ENCODE results near the gene WDR45B. TPM values are rescaled to one million over a fixed set of nuclear protein-coding genes. Genes with fewer than 3 reads are reported as not detected.
"Not testable (repeated sequence)": the region's sequence is repeated elsewhere in the genome, so short reads cannot be mapped to it uniquely, and the experiment has no call there.

The WDR45B gene
- total RNA-seq, 1 donor from 2014 or later = 63.1 TPM

- H3K4me3 Mint-ChIP-seq (ENCODE audit: low read depth) = no peak overlapping the region
- no peaks in the 10 kb centered on the region for H3K27me3 Mint-ChIP-seq (ENCODE audit: low read depth)
- peak overlapping the region; percentile 13 for H3K27ac Mint-ChIP-seq
Measured at GRCh38 chr17:82586576-82587233, 61.5 kb downstream of the WDR45B start.

GRCh38 chr17:82585935-82586575, 62.2 kb downstream of the WDR45B start:
- H3K27ac Mint-ChIP-seq; H3K4me3 Mint-ChIP-seq (ENCODE audit: low read depth); H3K9me3 Mint-ChIP-seq; DNase-seq (ENCODE audit: low spot score); intact Hi-C loops (cut with micrococcal nuclease); H3K4me1 Mint-ChIP-seq (ENCODE audit: low read depth); H3K27me3 Mint-ChIP-seq (ENCODE audit: low read depth): not testable (repeated sequence)
- peaks cover 60% of the 10 kb centered on the region for H3K36me3 Mint-ChIP-seq (ENCODE audit: low read depth)

More at GRCh38 chr17:82586576-82587233, 61.5 kb downstream of the WDR45B start:
- peaks cover 57% of the 10 kb centered on the region for H3K36me3 Mint-ChIP-seq (ENCODE audit: low read depth)
- DNase-seq (ENCODE audit: low spot score) = no peak
- H3K4me1 Mint-ChIP-seq (ENCODE audit: low read depth) = peaks cover 7% of the 10 kb centered on the region
- intact Hi-C loops (cut with micrococcal nuclease) = no loop called here
- H3K9me3 Mint-ChIP-seq = no peaks in the 10 kb centered on the region

GRCh38 chr17:82583720-82584234, 64.5 kb downstream of the WDR45B start:
- no peak for DNase-seq (ENCODE audit: low spot score)
- no peaks in the 10 kb centered on the region for H3K9me3 Mint-ChIP-seq
- no peaks in the 10 kb centered on the region for H3K27me3 Mint-ChIP-seq (ENCODE audit: low read depth)
- H3K4me3 Mint-ChIP-seq (ENCODE audit: low read depth) = no peak overlapping the region
- H3K4me1 Mint-ChIP-seq (ENCODE audit: low read depth) = peaks cover 7% of the 10 kb centered on the region
- no peak overlapping the region for H3K27ac Mint-ChIP-seq
- intact Hi-C loops (cut with micrococcal nuclease) = no loop called here
- peaks cover 64% of the 10 kb centered on the region for H3K36me3 Mint-ChIP-seq (ENCODE audit: low read depth)

- no peaks in the 10 kb centered on the region for H3K9me3 Mint-ChIP-seq
- intact Hi-C loops (cut with micrococcal nuclease) = no loop called here
- no peaks in the 10 kb centered on the region for H3K27me3 Mint-ChIP-seq (ENCODE audit: low read depth)
Measured at GRCh38 chr17:82582709-82583108, 65.5 kb downstream of the WDR45B start.

GRCh38 chr17:82582213-82582612, 66.0 kb downstream of the WDR45B start:
- no peak for DNase-seq (ENCODE audit: low spot score)
- Mint-ChIP-seq H3K27me3 (ENCODE audit: low read depth) (no peaks in the 10 kb centered on the region), H3K36me3 (ENCODE audit: low read depth) (peaks cover 59% of the 10 kb centered on the region), H3K4me3 (ENCODE audit: low read depth) (no peak overlapping the region), H3K27ac (no peak overlapping the region), H3K9me3 (no peaks in the 10 kb centered on the region), H3K4me1 (ENCODE audit: low read depth) (peaks cover 6% of the 10 kb centered on the region)
- intact Hi-C loops (cut with micrococcal nuclease) = no loop called here

More at GRCh38 chr17:82582709-82583108, 65.5 kb downstream of the WDR45B start:
- Mint-ChIP-seq H3K27ac (no peak overlapping the region), H3K36me3 (ENCODE audit: low read depth) (peaks cover 63% of the 10 kb centered on the region), H3K4me3 (ENCODE audit: low read depth) (no peak overlapping the region), H3K4me1 (ENCODE audit: low read depth) (peaks cover 7% of the 10 kb centered on the region)
- no peak for DNase-seq (ENCODE audit: low spot score)

GRCh38 chr17:82579969-82580368, 68.3 kb downstream of the WDR45B start:
- intact Hi-C loops (cut with micrococcal nuclease) = not testable (repeated sequence)

GRCh38 chr17:82577300-82577699, 70.9 kb downstream of the WDR45B start:
- Mint-ChIP-seq H3K27ac (no peak overlapping the region), H3K36me3 (ENCODE audit: low read depth) (peaks cover 55% of the 10 kb centered on the region), H3K4me1 (ENCODE audit: low read depth) (peaks cover 1% of the 10 kb centered on the region), H3K27me3 (ENCODE audit: low read depth) (no peaks in the 10 kb centered on the region), H3K9me3 (no peaks in the 10 kb centered on the region), H3K4me3 (ENCODE audit: low read depth) (no peak overlapping the region)
- intact Hi-C loops (cut with micrococcal nuclease) = no loop called here
- DNase-seq (ENCODE audit: low spot score) = no peak

More at GRCh38 chr17:82579969-82580368, 68.3 kb downstream of the WDR45B start:
- peaks cover 51% of the 10 kb centered on the region for H3K36me3 Mint-ChIP-seq (ENCODE audit: low read depth)
- H3K27ac Mint-ChIP-seq = peak overlapping the region; percentile 40
- not testable (repeated sequence) for H3K27me3 Mint-ChIP-seq (ENCODE audit: low read depth); H3K4me3 Mint-ChIP-seq (ENCODE audit: low read depth); DNase-seq (ENCODE audit: low spot score); H3K9me3 Mint-ChIP-seq; H3K4me1 Mint-ChIP-seq (ENCODE audit: low read depth)

GRCh38 chr17:82575581-82576221, 72.5 kb downstream of the WDR45B start:
- H3K4me3 Mint-ChIP-seq (ENCODE audit: low read depth); H3K27me3 Mint-ChIP-seq (ENCODE audit: low read depth); H3K27ac Mint-ChIP-seq; intact Hi-C loops (cut with micrococcal nuclease); DNase-seq (ENCODE audit: low spot score); H3K4me1 Mint-ChIP-seq (ENCODE audit: low read depth); H3K9me3 Mint-ChIP-seq: not testable (repeated sequence)
- H3K36me3 Mint-ChIP-seq (ENCODE audit: low read depth) = peaks cover 55% of the 10 kb centered on the region

GRCh38 chr17:82574041-82574440, 74.2 kb downstream of the WDR45B start:
- intact Hi-C loops (cut with micrococcal nuclease) = no loop called here
- Mint-ChIP-seq H3K36me3 (ENCODE audit: low read depth) (peaks cover 62% of the 10 kb centered on the region), H3K4me3 (ENCODE audit: low read depth) (no peak overlapping the region), H3K27ac (no peak overlapping the region), H3K27me3 (ENCODE audit: low read depth) (no peaks in the 10 kb centered on the region), H3K4me1 (ENCODE audit: low read depth) (peaks cover 1% of the 10 kb centered on the region), H3K9me3 (no peaks in the 10 kb centered on the region)
- DNase-seq (ENCODE audit: low spot score) = no peak

- no peaks in the 10 kb centered on the region for H3K9me3 Mint-ChIP-seq
- H3K27me3 Mint-ChIP-seq (ENCODE audit: low read depth) = no peaks in the 10 kb centered on the region
- peaks cover 62% of the 10 kb centered on the region for H3K36me3 Mint-ChIP-seq (ENCODE audit: low read depth)
- DNase-seq (ENCODE audit: low spot score) = no peak
- no peaks in the 10 kb centered on the region for H3K4me1 Mint-ChIP-seq (ENCODE audit: low read depth)
- intact Hi-C loops (cut with micrococcal nuclease) = no loop called here
- H3K4me3 Mint-ChIP-seq (ENCODE audit: low read depth) = no peak overlapping the region
- no peak overlapping the region for H3K27ac Mint-ChIP-seq
Measured at GRCh38 chr17:82571855-82572254, 76.4 kb downstream of the WDR45B start.

- no peak for DNase-seq (ENCODE audit: low spot score)
- no peak overlapping the region for H3K4me3 Mint-ChIP-seq (ENCODE audit: low read depth)
- H3K9me3 Mint-ChIP-seq = no peaks in the 10 kb centered on the region
- intact Hi-C loops (cut with micrococcal nuclease) = no loop called here
- H3K36me3 Mint-ChIP-seq (ENCODE audit: low read depth) = peaks cover 68% of the 10 kb centered on the region
- no peaks in the 10 kb centered on the region for H3K4me1 Mint-ChIP-seq (ENCODE audit: low read depth)
- H3K27me3 Mint-ChIP-seq (ENCODE audit: low read depth) = no peaks in the 10 kb centered on the region
- no peak overlapping the region for H3K27ac Mint-ChIP-seq
Measured at GRCh38 chr17:82570277-82570676, 78.0 kb downstream of the WDR45B start.

GRCh38 chr17:82569621-82570020, 78.6 kb downstream of the WDR45B start:
- Mint-ChIP-seq H3K4me1 (ENCODE audit: low read depth) (no peaks in the 10 kb centered on the region), H3K27ac (no peak overlapping the region), H3K4me3 (ENCODE audit: low read depth) (no peak overlapping the region), H3K27me3 (ENCODE audit: low read depth) (no peaks in the 10 kb centered on the region), H3K9me3 (no peaks in the 10 kb centered on the region), H3K36me3 (ENCODE audit: low read depth) (peaks cover 68% of the 10 kb centered on the region)
- intact Hi-C loops (cut with micrococcal nuclease) = no loop called here
- DNase-seq (ENCODE audit: low spot score) = no peak

GRCh38 chr17:82568997-82569393, 79.2 kb downstream of the WDR45B start:
- H3K4me3 Mint-ChIP-seq (ENCODE audit: low read depth) = no peak overlapping the region
- no peaks in the 10 kb centered on the region for H3K9me3 Mint-ChIP-seq
- intact Hi-C loops (cut with micrococcal nuclease) = no loop called here
- H3K27me3 Mint-ChIP-seq (ENCODE audit: low read depth) = no peaks in the 10 kb centered on the region
- no peak for DNase-seq (ENCODE audit: low spot score)
- H3K36me3 Mint-ChIP-seq (ENCODE audit: low read depth) = peaks cover 62% of the 10 kb centered on the region
- no peaks in the 10 kb centered on the region for H3K4me1 Mint-ChIP-seq (ENCODE audit: low read depth)
- H3K27ac Mint-ChIP-seq = no peak overlapping the region
